ENCODE results near the gene PLCL2.
"Not testable (repeated sequence)": the region's sequence is repeated elsewhere in the genome, so short reads cannot be mapped to it uniquely, and the experiment has no call there.

Gene PLCL2

GRCh38 chr3:17110660-17111396 is 226.1 kb downstream of the PLCL2 start:
- DNase-seq: no peak

DNA sequence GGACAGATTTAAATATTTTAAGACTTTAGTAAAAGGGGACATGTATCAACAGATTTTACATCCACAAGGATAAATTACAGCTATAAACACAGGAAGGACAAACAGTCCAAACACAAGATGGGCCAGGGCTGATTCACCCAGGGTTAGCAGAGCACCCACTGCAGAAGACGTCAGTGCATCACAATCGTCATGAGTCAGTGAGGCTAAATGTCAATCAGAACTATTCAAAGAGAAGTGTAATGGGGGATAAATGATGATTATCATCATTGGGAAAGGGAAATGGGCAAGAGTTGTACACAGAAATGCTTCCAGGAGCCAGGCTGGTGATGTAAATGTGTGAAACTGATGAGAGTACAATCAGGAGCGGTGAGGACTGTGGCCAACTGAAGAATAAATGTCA is 226.8 kb downstream of the PLCL2 start:
- DNase-seq: no peak

DNA sequence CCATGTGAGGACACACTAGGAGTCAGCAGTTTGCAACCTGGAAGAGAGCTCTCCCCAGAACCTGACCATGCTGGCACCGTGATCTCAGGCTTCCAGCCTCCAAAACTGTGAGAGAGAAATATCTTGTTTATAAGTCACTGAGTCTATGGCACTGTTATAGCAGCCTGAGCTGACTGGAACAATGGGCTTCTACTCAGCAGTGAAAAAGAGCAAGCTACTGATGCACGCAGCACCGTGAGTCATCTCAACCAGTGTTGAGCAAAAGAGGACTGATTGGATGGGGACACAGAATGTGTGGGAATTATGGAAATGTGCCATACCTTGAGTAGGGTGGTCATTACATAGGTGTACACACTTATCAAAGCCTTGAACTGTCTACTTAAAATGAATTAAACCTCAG is 230.4 kb downstream of the PLCL2 start:
- DNase-seq: no peak

DNA sequence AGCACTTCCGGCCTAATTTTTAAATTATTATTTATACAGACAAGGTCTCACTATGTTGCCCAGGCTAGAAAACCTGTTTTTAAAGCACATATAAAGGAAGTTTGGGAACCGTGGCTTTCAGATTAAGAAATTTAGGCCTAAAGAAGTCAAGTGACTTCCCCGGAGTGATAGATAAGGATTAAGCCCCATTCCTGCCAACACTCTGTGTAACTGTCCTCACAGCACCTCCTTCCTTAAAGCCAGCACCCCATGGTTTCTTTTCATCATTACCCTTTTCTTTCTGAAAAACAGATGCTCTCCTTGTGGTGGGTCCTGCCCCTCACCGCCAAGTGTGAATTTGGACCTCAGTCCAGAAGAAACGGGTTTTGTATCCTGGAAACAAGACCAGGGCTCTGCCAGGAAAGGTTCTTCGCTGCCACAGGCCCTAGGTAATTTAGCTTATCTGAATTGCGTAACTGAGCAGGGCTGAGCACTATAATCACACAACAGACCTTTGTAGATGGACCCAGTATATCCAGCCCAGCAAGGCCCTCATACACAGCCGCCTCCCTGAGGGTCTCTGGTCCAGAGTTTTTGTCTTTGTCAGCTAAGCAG is 231.3 kb downstream of the PLCL2 start:
- no peak for DNase-seq

DNA sequence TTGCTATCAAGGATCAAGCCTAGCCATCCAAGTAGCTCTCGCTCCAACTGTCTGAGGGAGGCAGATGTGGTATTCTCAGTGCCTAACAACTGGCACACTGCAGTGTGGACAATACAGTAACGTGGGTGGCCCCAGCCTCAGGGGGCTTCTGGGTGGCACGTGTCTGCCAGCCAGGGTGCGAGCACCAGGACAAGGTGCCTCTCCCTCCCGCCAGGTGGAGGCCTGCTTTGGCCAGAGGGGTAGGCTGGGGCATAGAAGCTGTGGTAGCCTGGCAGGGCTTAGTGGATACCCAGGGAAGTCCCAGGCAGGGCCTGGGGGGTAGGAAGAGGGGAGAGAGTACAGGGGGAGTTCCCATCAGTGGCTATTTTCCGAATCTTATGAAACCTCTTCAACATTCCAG is 234.0 kb downstream of the PLCL2 start:
- DNase-seq: no peak

- DNase-seq: no peak
Observed at GRCh38 chr3:17119201-17120072, 234.7 kb downstream of the PLCL2 start.

- DNase-seq: no peak
Observed at GRCh38 chr3:17120115-17120514, 235.4 kb downstream of the PLCL2 start.

DNA sequence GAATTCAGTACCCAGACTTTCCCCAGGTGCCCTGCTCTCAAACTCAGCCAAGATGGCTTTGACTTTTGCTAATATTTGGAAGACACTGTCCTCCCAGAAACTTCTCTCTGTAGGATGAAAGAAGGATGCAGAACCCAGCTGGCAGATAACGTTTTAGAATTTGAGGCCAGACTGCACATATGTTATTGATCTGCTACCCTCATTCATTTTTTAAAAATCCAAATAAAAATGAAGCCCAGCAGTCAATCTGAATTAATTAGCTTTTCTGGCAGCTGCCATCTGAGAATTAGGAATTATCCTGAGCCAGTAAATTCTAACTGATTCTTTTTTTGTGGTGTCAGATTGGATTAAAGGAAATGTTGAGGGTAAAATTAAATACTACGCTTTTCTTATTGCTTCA is 236.6 kb downstream of the PLCL2 start:
- no peak for DNase-seq

DNA sequence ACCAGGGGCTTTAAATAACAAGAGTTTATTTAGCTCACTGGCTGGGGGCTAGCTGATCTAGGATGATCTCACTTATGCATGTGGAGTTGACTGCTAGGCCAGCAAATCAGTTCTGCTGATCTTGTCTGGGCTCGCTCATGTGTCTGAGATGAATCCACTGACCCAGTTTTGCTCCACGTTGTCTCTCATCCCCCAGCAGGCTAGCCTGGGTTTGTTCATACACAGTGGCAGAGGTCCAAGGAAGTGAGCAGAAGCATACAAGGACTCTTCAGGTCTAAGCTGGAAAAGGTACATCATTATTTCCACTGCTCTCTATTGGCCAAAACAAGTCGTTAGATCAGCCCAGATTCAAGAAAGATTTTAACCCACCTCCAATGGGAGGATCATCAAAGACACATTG is 238.0 kb downstream of the PLCL2 start:
- DNase-seq: no peak

GRCh38 chr3:17125738-17126442 is 241.1 kb downstream of the PLCL2 start:
- no peak for DNase-seq

DNA sequence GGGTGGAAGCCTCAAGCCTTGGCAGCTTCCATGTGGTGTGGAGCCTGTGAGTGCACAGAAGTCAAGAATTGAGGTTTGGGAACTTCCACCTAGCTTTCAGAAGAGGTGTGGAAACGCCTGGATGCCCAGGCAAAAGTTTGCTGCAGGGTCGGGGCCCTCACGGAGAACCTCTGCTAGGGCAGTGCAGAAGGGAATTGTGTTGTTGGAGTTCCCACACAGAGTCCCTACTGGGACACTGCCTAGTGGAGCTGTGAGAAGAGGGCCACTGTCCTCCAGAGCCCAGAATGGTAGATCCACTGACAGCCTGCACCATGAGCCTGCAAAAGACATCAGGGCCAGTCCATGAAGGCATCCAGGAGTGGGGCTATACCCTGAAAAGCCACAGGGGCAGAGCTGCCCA is 243.9 kb downstream of the PLCL2 start:
- DNase-seq: not testable (repeated sequence)

DNA sequence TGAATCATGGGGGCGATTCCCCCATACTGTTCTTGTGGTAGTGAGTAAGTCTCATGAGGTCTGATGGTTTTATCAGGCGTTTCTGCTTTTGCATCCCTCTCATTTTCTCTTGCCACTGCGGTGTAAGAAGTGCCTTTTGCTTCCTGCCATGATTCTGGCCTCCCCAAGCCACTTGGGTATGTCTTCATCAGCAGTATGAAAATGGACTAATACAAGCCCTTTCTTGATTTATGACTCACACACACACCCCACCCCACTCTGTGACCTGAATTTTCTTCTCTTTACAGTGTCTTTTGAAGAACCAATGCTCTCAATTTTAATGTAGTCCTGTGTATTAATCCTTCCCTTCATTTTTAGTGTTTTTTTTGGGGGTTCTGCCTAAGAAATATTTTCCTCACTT is 244.8 kb downstream of the PLCL2 start:
- no peak for DNase-seq

DNA sequence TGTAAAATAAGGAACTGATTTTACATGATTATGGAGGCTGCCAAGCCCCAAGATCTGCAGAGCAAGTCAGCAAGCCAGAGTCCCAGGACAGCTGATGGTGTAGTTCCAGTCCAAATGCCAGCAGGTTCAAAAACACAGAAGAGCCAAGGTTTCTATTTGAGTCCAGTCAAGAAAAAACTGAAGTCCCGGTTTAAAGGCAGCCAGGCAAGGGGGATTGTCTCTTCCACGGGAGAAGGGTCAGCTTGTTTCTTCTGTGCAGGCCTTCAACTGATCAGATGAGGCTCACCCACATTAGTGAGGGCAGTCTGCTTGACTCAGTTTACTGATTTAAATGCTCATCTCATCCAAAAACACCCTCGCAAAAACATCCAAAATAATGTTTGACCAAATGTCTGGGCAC is 246.2 kb downstream of the PLCL2 start:
- DNase-seq: no peak

DNA sequence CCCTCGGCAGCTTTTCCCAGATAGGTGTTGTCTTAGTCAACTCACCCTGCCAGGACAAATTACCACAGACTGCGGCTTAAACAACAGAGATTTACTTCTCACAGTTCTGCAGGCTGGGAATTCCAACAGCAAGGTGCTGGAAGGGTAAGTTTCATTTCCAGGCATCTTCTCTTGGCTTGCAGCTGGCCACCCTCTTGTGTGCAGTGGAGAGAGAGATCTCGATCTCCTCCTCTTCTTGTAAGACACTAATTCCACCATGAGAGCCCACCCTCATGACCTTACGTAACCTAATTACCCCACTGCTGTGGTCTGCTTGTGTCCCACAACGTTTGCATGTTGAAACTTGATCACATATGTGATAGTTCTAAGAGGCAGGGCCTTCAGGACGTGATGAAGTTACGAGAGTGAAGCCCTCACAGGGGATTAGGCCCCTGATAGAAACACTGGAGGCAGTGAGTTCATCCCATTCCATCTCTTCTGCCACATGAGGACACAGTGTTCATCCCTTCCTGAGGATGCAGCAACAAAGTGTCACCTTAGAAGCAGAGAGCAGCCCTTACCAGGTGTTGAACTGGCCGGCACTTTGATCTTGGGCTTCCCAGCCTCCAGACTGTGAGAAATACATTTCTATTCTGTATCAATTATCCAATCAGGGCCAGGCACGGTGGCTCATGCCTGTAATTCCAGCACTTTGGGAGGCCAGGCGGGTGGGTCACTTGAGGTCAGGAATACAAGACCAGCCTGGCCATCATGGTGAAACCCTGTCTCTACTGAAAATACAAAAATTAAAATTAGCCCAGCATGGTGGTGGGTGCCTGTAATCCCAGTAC is 247.7 kb downstream of the PLCL2 start:
- DNase-seq: no peak

- no peak for DNase-seq
Observed at GRCh38 chr3:17133632-17134545, 249.1 kb downstream of the PLCL2 start.

- DNase-seq: no peak
Observed at GRCh38 chr3:17135696-17136095, 250.9 kb downstream of the PLCL2 start.

- DNase-seq: no peak
Observed at GRCh38 chr3:17136136-17136721, 251.5 kb downstream of the PLCL2 start.

- no peak for DNase-seq
Observed at GRCh38 chr3:17137321-17137826, 252.6 kb downstream of the PLCL2 start.

Data from anterior cingulate cortex (tissue), 58 donors.